DMS53 treated with DMSO at 0.1 percent for 48 hours (cell line): ENCODE data around the gene USP38.
"Not testable (repeated sequence)": the region's sequence is repeated elsewhere in the genome, so short reads cannot be mapped to it uniquely, and the experiment has no call there.

ENCODE experiments used
- DNase-seq: peaks from one replicate; lab custom pipeline; 2025; ENCODE audit not compliant: unreplicated experiment; lab: John Stamatoyannopoulos, UW

USP38 gene

GRCh38 chr4:143257356-143257755 is 72.6 kb downstream of the USP38 start:
- no peak for DNase-seq

DNA sequence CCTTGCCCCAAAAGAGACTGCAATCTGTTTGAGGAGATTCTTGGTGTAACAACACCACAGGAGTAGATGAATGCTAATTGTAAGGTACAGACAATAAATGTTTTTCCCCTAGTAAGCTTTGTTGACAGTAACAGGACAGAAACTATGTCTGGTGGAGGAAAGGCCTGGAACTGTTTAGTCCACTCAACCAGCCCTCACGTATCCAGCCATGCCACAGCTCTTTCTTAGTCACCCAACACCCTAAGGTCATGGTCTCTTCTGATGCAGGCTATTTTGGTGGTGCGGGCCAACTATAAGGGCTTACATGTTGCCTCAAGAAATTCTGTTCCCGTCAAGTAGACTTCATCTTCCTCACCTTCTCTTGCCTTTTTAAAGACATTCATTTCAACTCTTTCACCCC is 76.0 kb downstream of the USP38 start:
- no peak for DNase-seq

DNA sequence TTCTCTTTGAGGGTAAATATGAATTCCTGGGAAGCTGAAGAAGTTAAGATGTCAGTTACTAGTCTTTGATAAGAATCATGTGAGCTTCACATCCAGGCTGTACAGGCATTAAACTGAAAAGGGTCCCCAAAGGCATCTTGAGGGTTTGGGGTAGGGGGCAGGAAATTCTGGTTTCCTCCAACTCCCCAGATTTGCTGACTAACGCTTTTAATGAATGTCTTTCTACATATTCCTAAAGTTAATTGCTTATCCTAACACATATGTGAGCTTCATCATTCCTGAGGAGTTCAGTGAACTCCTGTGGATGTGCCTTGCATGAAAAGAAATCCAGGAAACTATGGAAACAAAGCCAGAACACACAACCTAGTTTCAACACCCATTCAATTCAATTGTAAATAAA is 78.1 kb downstream of the USP38 start:
- DNase-seq = no peak

DNA sequence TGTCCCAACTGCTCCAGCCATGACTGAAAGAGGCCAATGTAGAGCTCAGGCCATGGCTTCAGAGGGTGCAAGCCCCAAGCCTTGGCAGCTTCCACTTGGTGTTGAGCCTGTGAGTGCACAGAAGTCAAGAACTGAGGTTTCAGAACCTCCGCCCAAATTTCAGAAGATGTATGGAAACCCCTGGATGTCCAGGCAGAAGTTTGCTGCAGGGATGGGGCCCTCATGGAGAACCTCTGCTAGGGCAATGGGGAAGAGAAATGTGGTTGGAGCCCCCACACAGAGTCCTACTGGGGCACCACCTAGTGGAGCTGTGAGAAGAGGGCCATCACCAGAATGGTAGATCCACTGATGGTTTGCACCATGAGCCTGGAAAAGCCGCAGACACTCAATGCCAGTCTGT is 83.0 kb downstream of the USP38 start:
- not testable (repeated sequence) for DNase-seq

DNA sequence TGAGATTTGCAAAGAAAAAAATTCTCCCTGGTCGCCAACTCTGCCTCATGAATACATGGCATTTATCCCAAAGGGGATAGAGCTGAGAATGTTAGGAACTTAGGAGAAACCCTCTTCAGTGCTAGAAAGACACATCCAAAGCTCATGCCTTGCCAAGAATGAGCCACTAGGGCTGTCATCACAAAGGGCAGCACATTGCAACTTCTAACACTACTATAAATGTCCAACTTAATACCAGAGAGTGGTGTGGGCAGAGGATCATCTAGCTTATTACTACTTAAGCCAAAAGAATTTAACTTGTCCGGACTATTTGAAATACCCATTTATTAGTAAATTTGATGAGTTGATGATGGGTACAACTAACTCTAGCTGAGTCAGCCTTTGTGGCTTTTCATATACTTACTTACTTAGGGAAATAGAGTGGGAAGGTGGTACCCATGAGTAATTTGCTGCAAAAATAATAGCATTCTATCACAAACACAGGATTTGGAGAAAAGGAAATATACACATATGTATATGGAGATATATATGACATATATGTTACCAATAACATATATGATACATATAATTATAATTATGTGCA is 85.6 kb downstream of the USP38 start:
- DNase-seq = no peak
